Liver (tissue), 3 donors: ENCODE results near the gene VAPB.

ENCODE experiments used
- CTCF ChIP-seq: fragments of 150-350 bp; IDR thresholded peaks from 2 replicates; pipeline ENCODE4 v1.5.1; 2017; ENCODE audit warnings: improper control_type of control experiment, low read depth, low read length; ENCODE audit not compliant: missing input control
- GABPA ChIP-seq, 2 donors: IDR thresholded peaks in 1 of 2; conservative IDR thresholded peaks in 1 of 2; 2 replicates each; pipeline ENCODE4 v1.6.1; 2016; ENCODE audit warnings: antibody characterized with exemption in 2 of 2, mild to moderate bottlenecking in 1 of 2, moderate library complexity in 1 of 2
- donor health status: healthy.
- donor health status: healthy.

- TF ChIP-seq GABPA (IDR thresholded peaks at IDR 0.05 in 1 of 2, conservative IDR thresholded peaks at IDR 0.05 in 1 of 2) (no peak), CTCF (no peak)
Observed at GRCh38 chr20:58429303-58429702, 40.3 kb downstream of the VAPB start.
